HG02973 (cell line): ENCODE data around the gene CTTN.

Experiments
- ATAC-seq: cut with Tn5 transposase; IDR thresholded peaks from one replicate; pipeline ENCODE4 v1.9.1; 2021; ENCODE audit warnings: moderate library complexity; ENCODE audit not compliant: unreplicated experiment

Gene CTTN

DNA sequence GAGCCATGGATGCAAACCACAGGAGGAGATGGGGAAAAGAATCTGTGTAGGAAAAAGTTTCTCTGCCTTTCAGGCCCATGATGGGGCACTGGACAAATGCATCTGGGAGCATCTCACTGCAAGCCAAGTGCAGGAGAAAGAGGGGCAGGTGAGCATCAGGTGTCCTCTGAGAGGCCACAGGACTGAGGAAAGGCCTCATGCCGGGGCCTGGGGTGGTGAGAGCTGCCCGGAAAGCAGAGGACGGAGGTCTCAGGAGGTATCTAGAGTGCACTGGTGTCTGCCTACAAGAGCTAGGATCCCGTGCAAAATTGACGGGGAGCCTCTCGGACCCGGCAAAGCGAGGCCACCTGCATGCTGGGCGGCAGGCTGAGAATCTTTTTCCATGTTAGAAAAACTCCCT lies 73.9 kb downstream of the CTTN start:
- no peak for ATAC-seq

- ATAC-seq: no peak
Observed at GRCh38 chr11:70473186-70473872, 75.0 kb downstream of the CTTN start.

GRCh38 chr11:70473873-70474690 lies 75.8 kb downstream of the CTTN start:
- no peak for ATAC-seq

- no peak for ATAC-seq
Observed at GRCh38 chr11:70474710-70475109, 76.4 kb downstream of the CTTN start.

- ATAC-seq: no peak
Observed at GRCh38 chr11:70476669-70477068, 78.3 kb downstream of the CTTN start.

GRCh38 chr11:70477176-70477575 lies 78.8 kb downstream of the CTTN start:
- no peak for ATAC-seq

GRCh38 chr11:70477609-70478008 lies 79.3 kb downstream of the CTTN start:
- ATAC-seq: no peak

DNA sequence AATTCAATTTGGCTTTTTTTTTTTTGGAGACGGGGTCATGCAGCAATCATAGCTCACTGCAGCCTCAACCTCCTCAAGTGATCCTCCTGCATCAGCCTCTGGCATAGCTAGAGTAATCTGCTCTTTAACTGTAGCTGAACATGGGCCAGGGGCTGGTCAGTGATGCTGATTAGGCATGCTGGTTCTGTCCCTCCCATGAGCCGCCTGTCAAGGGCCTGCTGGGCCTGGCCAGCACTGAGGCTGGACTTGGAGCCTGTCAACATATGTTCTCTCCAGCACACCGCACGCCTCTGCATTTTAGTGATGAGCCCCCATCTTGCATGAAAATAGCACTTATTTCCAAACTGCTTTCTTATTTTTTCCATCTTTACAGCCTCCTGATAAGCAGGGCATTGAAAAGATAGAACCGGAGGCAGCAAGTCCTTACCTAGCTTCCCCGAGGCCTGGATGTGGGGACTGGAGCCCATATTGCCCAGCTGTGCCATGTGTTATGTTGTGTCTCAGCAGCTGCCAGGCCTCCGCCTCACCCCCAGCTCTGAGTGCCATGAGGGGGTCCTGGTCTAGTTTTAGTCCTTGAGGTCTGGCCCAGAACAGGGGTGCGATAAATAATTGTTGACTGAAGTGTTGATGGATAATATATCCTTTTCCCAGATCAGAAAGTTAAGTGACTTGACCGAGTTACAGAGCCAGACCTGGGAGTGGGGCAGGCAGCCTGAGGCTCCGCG lies 80.0 kb downstream of the CTTN start:
- no peak for ATAC-seq

DNA sequence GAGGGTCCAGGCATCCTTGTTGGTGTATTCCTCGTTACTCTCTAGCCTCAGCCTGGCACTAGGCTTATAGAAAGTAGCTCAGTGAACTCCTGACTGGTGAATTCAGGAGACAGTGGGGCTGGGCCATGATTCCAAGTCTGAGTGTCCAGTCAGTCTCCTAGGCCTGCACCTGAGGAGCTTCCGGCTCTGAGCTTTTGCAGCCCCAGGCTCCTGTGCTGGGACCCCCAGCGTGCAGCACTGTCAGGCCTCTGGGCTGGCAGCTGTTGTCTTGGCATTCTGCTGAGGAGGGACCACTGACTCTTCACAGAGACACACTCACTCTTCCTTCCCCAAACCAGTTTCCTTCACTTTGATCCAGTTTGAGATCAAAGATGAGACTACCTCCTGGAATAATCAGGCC lies 82.4 kb downstream of the CTTN start:
- no peak for ATAC-seq

DNA sequence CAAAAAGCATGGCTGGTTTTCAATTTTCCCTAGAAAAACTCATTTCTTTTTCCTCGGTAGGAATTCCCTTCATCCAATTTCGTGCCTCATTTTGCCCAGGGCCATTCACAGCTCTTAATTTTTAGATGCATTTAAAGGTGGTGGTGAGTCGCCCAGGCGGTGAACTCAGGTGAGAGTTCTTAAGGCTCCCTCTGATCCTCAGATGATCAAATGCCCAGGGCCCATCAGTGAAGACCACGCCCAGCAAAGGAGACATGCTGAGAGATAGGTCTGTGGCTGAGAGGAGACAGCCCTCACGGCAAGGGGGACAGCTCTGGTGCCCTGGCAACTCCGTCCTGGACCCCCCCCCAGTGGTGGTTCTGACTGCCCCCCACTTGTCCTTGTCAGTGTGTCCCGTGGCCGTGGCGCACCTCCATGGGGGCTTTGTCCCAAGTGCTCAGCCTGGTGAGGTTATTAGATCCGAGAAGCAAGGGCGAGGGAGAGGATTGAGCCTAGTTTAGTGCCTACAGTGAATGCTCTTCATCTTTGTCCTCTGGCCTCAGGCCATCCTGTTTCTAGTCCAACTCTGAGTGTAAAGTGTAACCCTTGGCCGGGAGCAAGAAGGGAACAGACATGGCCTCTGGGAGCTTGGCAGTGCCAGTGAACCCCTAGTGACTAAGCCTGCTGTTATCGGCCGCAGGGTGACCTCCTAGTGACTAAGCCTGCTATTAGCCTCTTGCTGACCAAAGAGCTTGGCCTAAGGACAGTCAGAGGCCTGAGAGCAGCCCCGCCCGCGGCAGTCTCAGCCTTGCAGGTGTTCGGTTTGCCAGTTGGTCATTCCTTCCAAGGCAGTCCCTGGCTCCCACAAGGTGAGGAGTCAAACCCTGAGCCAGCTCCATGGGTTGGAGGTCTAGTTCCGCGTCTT lies 83.5 kb downstream of the CTTN start:
- no peak for ATAC-seq

DNA sequence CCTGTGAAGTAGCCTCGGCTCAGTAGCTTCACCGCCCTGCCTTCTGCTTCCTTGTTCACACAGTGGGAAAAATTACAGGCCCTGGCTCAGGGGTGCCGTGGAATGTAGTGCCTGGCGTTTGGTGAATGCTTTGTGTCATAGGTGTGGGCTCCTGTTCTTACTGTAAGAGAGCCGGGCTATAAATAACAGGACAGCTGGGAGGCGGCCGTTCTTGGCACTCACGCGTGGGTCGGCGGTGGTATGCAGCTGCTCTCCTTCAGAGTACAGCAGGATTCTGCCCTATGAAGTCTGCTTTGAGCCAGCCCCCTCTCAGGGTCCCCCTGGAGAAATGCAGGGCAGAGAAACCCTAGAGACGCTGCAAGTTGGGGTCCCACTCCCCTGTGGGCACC lies 84.2 kb downstream of the CTTN start:
- no peak for ATAC-seq

DNA sequence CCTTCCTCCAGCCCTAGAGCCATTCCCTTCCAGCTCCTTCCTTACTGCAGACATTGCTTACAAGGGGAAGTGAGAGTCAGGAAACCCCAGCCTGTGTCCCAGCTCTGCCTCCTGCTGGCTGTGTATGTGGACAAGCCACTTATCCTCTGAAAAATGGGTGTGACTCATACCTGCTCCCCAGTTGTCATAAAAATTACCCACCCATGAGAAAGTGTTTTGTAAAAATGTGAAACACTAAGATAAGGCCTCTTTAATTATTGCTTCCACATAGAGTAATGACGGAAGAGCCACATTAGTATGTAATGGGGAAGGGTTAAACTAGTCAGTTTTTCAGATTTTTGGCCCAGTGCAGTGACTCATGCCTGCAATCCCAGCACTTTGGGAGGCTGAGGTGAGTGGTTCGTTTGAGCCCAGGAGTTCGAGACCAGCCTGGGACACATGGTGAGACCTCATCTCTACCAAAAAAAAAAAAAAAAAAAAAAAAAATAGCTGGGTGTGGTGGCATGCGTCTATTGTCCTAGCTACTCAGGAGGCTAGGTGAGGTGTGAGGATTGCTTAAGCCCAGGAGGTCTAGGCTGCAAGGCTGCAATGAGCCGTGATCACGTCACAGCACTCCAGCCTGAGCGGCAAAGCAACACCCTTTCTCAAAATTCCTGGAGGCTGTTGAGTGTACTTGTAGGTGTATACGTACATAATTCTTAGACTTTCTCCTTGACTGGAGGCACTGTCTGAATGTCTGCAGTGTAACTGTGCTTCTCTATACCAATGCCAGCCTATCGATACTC lies 84.9 kb downstream of the CTTN start:
- no peak for ATAC-seq

DNA sequence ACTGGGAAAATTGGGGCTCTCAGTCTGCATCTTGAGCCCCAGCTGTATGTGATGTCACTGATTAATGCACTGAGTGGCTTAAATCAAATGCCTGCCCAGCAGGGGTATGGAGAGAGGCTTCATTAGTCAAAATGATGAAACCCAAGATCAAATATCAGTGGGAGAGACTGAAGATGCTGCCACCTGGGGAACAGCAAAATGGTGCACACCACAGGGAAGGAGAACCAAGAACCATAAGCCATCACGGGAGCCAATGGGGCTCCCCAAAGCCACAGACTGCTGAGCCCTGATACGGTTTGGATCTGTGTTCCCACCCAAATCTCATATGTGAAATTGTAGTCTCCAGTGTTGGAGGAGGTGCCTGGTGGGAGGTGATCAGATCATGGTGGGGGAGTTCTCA lies 85.6 kb downstream of the CTTN start:
- no peak for ATAC-seq

DNA sequence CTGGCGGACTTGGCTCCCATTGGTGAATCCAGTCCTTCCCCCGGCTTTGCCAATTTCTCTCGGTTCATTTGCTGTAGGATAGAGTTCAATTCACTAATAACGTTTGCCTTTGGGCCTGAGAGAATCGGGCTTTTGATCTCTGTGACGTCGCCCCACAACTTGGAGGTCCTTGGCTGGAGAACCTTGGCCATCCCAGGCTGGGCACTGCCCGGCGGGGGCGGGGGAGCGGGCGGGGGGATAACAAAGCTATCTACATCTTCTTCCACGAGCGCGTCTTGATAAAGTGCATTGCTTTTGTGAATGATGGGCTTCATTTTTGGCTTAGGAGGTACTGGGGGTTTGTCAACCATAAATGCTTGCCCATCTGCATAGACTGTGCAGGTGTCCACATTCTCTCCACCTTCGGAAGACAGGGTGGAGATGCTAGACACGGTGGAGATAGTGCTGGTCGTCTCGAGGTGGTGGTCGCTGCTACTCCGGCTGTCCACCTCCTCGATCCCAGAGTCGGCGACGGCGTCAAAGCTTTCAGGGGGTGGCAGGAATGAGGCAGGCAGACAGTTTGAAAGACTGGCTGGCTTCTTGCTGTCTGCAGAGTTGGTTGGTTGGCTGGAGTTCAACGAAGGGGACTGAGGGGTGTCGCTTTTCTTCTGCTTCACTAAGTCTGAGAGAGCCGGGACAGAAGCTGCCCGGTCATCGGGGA lies 87.1 kb downstream of the CTTN start:
- no peak for ATAC-seq

DNA sequence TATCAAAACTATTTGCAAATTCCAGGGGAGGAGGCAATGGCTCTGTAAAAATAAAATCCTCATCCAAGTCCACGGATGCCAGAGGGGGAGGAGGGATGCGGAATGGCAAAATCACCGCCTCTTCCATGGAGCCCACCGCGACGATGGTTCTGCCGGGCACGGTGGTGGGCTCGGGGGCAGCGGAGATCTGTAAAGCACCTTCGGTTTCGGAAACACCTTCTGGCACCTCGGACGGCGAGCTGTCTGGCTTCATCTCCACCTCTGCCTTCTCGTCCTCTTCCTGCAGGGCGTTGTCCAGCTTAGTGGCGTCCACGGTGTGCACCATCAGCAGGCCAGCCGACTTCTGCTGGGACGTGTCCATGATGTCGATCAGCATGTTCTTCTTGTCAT lies 87.7 kb downstream of the CTTN start:
- no peak for ATAC-seq
